CD4-positive, alpha-beta T cell (primary cell): Measurements from ENCODE around the gene ATXN1L. TPM values are rescaled to one million over a fixed set of nuclear protein-coding genes. Genes with fewer than 3 reads are reported as not detected.

Source experiments
- ATAC-seq: fragments of 200-7000 bp; cut with Tn5 transposase; one replicate; pipeline ENCODE4 v1.10.0; 2022; ENCODE audit warnings: mild to moderate bottlenecking; ENCODE audit not compliant: poor library complexity
- CTCF ChIA-PET: fragments of 350-600 bp; sonication (Branson Sonifier 250); formaldehyde crosslinking; loops from one replicate; lab custom pipeline; 2021; ENCODE audit warnings: antibody characterized with exemption, inconsistent platforms; lab: Charles Lee
- POLR2A ChIA-PET: fragments of 350-600 bp; sonication (Branson Sonifier 250); formaldehyde crosslinking; loops from one replicate; lab custom pipeline; 2021; ENCODE audit warnings: antibody characterized with exemption, inconsistent platforms; lab: Charles Lee
- DNase-seq, 14 experiments: peaks; one replicate each; pipeline ENCODE4 v3.0.0-alpha.2; 2013 to 2020; ENCODE audit warnings: mixed read lengths in 2 of 14
- H3K27ac ChIP-seq, 2 donors: one replicate each; pipeline versions ENCODE4 v1.5.1 to v1.7.0; 2013; ENCODE audit warnings: low read length in 2 of 2, low read depth in 1 of 2, mild to moderate bottlenecking in 1 of 2
- H3K27me3 ChIP-seq, 2 experiments: 1 replicate in 1 of 2; 2 replicates in 1 of 2; pipeline versions ENCODE4 v1.6.1 to v1.7.0; 2013; ENCODE audit warnings: low read length in 2 of 2, control low read depth in 1 of 2, mild to moderate bottlenecking in 1 of 2, moderate library complexity in 1 of 2; ENCODE audit not compliant: insufficient read depth in 2 of 2, control insufficient read depth in 1 of 2
- H3K36me3 ChIP-seq: one replicate; pipeline ENCODE4 v1.6.1; 2013; ENCODE audit warnings: low read length, control low read depth; ENCODE audit not compliant: insufficient read depth
- H3K4me1 ChIP-seq: one replicate; pipeline ENCODE4 v1.6.1; 2013; ENCODE audit warnings: low read length, control low read depth; ENCODE audit not compliant: insufficient read depth
- H3K4me3 ChIP-seq: one replicate; pipeline ENCODE4 v1.5.1; 2013; ENCODE audit warnings: mild to moderate bottlenecking, low read length, moderate library complexity
- H3K9me3 ChIP-seq, 2 experiments: 1 replicate in 1 of 2; 2 replicates in 1 of 2; pipeline versions ENCODE4 v1.6.1 to v1.7.0; 2013; ENCODE audit warnings: low read length in 2 of 2, mild to moderate bottlenecking in 2 of 2, control low read depth in 1 of 2, moderate library complexity in 1 of 2; ENCODE audit not compliant: control insufficient read depth in 1 of 2, insufficient read depth in 1 of 2
- H3K27ac Mint-ChIP-seq: one replicate; pipeline ENCODE4 v1.8.0; 2020; ENCODE audit warnings: mixed read lengths
- H3K27me3 Mint-ChIP-seq: one replicate; pipeline ENCODE4 v1.8.0; 2021; ENCODE audit warnings: mixed read lengths
- H3K36me3 Mint-ChIP-seq: one replicate; pipeline ENCODE4 v1.8.0; 2021; ENCODE audit warnings: low read depth, mixed read lengths
- H3K4me1 Mint-ChIP-seq: one replicate; pipeline ENCODE4 v1.8.0; 2021; ENCODE audit warnings: low read depth, mixed read lengths
- H3K4me3 Mint-ChIP-seq: one replicate; pipeline ENCODE4 v1.8.0; 2020; ENCODE audit warnings: mild to moderate bottlenecking, mixed read lengths
- H3K9me3 Mint-ChIP-seq: one replicate; pipeline ENCODE4 v1.8.0; 2020; ENCODE audit warnings: mixed read lengths
- intact Hi-C, 2 experiments: fragments of 100-400 bp; cut with DNase I in 1 of 2; cut with micrococcal nuclease in 1 of 2; formaldehyde crosslinking; loops; one replicate each; pipeline versions ENCODE4 v1.15.1 to v1.9.0; 2023 to 2025; cut with DNase I, micrococcal nuclease
- total RNA-seq, 174 experiments: library from RNA in 2 of 174; stranded (reverse) in 2 of 174; gene quantifications; one replicate each; pipeline ENCODE4 v1.2.3 and lab custom pipeline; 2021 to 2026
- TF ChIP-seq, protein P1 (sequence below): fragments of 200-600 bp; IDR thresholded peaks from one replicate; pipeline ENCODE4 v1.8.0; 2022; ENCODE audit warnings: antibody characterized with exemption, mild to moderate bottlenecking

ATXN1L gene
- total RNA-seq, 2 experiments from 2014 or later, result 61.0 to 61.1 TPM

DNA sequence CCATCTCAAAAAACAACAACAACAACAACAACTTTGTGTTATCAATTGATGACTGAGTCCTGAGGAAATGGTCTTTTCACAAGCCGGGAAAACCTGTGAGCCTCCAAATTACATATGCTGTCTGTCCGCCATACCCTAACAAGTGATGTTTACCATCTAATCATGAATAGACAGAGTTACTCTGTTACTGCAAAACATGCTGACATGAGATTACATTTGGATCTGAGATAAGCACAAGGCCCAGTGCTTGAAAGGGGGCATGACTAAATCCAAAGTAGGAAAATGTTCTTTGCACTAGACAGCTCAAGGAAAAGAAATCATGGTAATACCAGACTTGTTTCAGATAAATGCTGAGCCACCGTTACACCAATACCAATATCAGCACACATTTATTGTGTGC lies 8.6 kb upstream of the ATXN1L start:
- intact Hi-C loops, result no loop called here
- POLR2A ChIA-PET, result interaction anchor here (0.9 kb wide), 1 partner anchor 48 kb away, joined by 3 read pairs; no protein-coding TSS in a partner anchor
- Mint-ChIP-seq H3K4me3 (no peak overlapping the region), H3K36me3 (no peaks in the 10 kb centered on the region), H3K4me1 (peaks cover 2% of the 10 kb centered on the region), H3K9me3 (no peaks in the 10 kb centered on the region), H3K27ac (no peak overlapping the region), H3K27me3 (no peaks in the 10 kb centered on the region)
- Histone ChIP-seq H3K27me3 (no peaks in the 10 kb centered on the region), H3K9me3 (no peaks in the 10 kb centered on the region), H3K4me3 (no peak overlapping the region), H3K4me1 (no peaks in the 10 kb centered on the region), H3K36me3 (no peaks in the 10 kb centered on the region), H3K27ac (no peak overlapping the region)
- TF ChIP-seq, protein P1, sequence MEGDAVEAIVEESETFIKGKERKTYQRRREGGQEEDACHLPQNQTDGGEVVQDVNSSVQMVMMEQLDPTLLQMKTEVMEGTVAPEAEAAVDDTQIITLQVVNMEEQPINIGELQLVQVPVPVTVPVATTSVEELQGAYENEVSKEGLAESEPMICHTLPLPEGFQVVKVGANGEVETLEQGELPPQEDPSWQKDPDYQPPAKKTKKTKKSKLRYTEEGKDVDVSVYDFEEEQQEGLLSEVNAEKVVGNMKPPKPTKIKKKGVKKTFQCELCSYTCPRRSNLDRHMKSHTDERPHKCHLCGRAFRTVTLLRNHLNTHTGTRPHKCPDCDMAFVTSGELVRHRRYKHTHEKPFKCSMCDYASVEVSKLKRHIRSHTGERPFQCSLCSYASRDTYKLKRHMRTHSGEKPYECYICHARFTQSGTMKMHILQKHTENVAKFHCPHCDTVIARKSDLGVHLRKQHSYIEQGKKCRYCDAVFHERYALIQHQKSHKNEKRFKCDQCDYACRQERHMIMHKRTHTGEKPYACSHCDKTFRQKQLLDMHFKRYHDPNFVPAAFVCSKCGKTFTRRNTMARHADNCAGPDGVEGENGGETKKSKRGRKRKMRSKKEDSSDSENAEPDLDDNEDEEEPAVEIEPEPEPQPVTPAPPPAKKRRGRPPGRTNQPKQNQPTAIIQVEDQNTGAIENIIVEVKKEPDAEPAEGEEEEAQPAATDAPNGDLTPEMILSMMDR, result no peak
- ATAC-seq, result no peak
- DNase-seq, result no peak
- CTCF ChIA-PET, result no interaction called here

DNA sequence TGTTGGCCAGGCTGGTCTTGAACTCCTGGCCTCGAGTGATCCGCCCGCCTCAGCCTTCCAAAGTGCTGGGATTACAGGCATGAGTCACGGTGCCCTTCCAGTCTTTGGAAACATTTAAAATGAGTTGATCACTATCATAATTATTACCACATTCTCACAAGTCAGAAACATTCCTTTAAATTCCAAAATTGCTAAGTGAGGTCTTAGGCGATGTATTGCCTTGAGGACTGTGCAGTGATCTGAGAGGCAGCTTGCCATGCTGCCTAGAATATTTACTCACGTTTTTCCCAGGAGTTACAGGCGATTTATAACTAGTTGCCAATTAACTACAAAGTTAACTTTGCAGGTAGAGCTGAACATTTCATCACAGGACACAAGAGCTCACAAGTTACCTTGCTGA lies 5.7 kb upstream of the ATXN1L start:
- H3K27me3 ChIP-seq, result no peaks in the 10 kb centered on the region
- Mint-ChIP-seq H3K27ac (no peak overlapping the region), H3K27me3 (no peaks in the 10 kb centered on the region), H3K9me3 (no peaks in the 10 kb centered on the region), H3K4me3 (no peak overlapping the region), H3K36me3 (no peaks in the 10 kb centered on the region), H3K4me1 (peaks cover 7% of the 10 kb centered on the region)
- no peaks in the 10 kb centered on the region for H3K9me3 ChIP-seq
- ChIA-PET POLR2A (no interaction called here), CTCF (no interaction called here)
- no peak for DNase-seq
- ATAC-seq, result no peak
- peaks cover 2% of the 10 kb centered on the region for H3K4me1 ChIP-seq
- no peak overlapping the region for H3K4me3 ChIP-seq
- H3K36me3 ChIP-seq, result no peaks in the 10 kb centered on the region
- TF ChIP-seq, protein P1, result no peak
- intact Hi-C loops, result no loop called here
- no peak overlapping the region for H3K27ac ChIP-seq

DNA sequence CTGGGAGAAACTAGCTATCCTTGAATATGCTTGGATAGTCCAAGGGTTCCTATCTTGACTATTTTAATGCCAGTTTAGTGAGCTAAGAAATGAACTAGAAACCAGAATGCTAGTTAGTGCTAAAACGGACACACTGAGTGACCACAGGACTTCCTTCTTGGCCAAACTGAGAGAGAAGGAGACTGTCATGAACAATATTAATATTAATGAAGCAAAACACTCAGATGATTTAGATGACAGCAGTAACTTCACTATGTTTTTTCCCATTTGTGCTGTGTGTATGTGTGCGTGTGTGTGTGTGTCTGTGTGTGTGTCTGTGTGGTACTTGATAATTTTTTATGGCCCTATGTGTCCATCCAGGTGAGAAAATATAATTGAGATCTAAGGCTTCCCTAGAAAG lies 2.2 kb upstream of the ATXN1L start:
- POLR2A ChIA-PET, result interaction anchor here (1.2 to 2.7 kb wide), 3 partner anchors 34 to 52 kb away, joined by 5 to 19 read pairs (median 8); partner anchors contain the start of genes AP1G1, IST1 and ZNF821
- Mint-ChIP-seq H3K4me3 (no peak overlapping the region), H3K27ac (peak overlapping the region; percentile 53)

More for the DNA sequence above, 2.2 kb upstream of the ATXN1L start:
- H3K4me1 Mint-ChIP-seq, result peaks cover 27% of the 10 kb centered on the region
- H3K36me3 Mint-ChIP-seq, result peaks cover 28% of the 10 kb centered on the region
- Histone ChIP-seq H3K9me3 (no peaks in the 10 kb centered on the region), H3K27ac (no peak overlapping the region), H3K4me1 (peaks cover 18% of the 10 kb centered on the region), H3K4me3 (no peak overlapping the region), H3K27me3 (no peaks in the 10 kb centered on the region), H3K36me3 (peaks cover 10% of the 10 kb centered on the region)
- ATAC-seq (no peak), DNase-seq (no peak)
- TF ChIP-seq, protein P1, result no peak
- H3K27me3 Mint-ChIP-seq, result no peaks in the 10 kb centered on the region
- CTCF ChIA-PET, result interaction anchor here (0.6 to 1.9 kb wide), 3 partner anchors 11 to 40 kb away, joined by 3 to 6 read pairs (median 4); no protein-coding TSS in a partner anchor
- intact Hi-C loops, result no loop called here
- no peaks in the 10 kb centered on the region for H3K9me3 Mint-ChIP-seq
